Ishikawa (cell line): ENCODE measurements around the gene ORMDL2.

Experiments
- CEBPB ChIP-seq: IDR thresholded peaks from 2 replicates; pipeline ENCODE4 v1.6.1; 2012
- CREB1 ChIP-seq: IDR thresholded peaks from 2 replicates; pipeline ENCODE4 v1.6.1; 2012; ENCODE audit warnings: low read depth
- EGR1 ChIP-seq: IDR thresholded peaks from 2 replicates; pipeline ENCODE4 v1.6.1; 2012
- EP300 ChIP-seq: IDR thresholded peaks from 2 replicates; pipeline ENCODE4 v1.6.1; 2012; ENCODE audit warnings: borderline replicate concordance
- FOXM1 ChIP-seq: IDR thresholded peaks from 2 replicates; pipeline ENCODE4 v1.6.1; 2012; ENCODE audit warnings: low read depth, borderline replicate concordance
- MAX ChIP-seq: IDR thresholded peaks from 2 replicates; pipeline ENCODE4 v1.6.1; 2012
- NFIC ChIP-seq: IDR thresholded peaks from 2 replicates; pipeline ENCODE4 v1.6.1; 2012
- RAD21 ChIP-seq: IDR thresholded peaks from 2 replicates; pipeline ENCODE4 v1.6.1; 2012; ENCODE audit warnings: low read depth
- REST ChIP-seq: IDR thresholded peaks from 2 replicates; pipeline ENCODE4 v1.6.1; 2012; ENCODE audit warnings: low read depth, mild to moderate bottlenecking
- TAF1 ChIP-seq: IDR thresholded peaks from 2 replicates; pipeline ENCODE4 v1.6.1; 2012; ENCODE audit warnings: low read depth, mild to moderate bottlenecking
- TCF12 ChIP-seq: IDR thresholded peaks from 2 replicates; pipeline ENCODE4 v1.6.1; 2012; ENCODE audit warnings: low read depth
- TEAD4 ChIP-seq: IDR thresholded peaks from 2 replicates; pipeline ENCODE4 v1.6.1; 2012
- USF1 ChIP-seq: IDR thresholded peaks from 2 replicates; pipeline ENCODE4 v1.6.1; 2012
- YY1 ChIP-seq: IDR thresholded peaks from 2 replicates; pipeline ENCODE4 v1.6.1; 2012; ENCODE audit warnings: low read depth
- ZBTB7A ChIP-seq: IDR thresholded peaks from 2 replicates; pipeline ENCODE4 v1.6.1; 2012; ENCODE audit warnings: low read depth

ORMDL2 gene

GRCh38 chr12:55845785-55846496, 28.1 kb downstream of the ORMDL2 start:
- TF ChIP-seq REST (no peak), USF1 (no peak), ZBTB7A (no peak), EGR1 (no peak), RAD21 (no peak), CEBPB (no peak), NFIC (no peak), FOXM1 (no peak), TAF1 (no peak)

- TF ChIP-seq MAX (no peak), ZBTB7A (no peak), EGR1 (no peak), TAF1 (no peak), NFIC (no peak)
Measured at GRCh38 chr12:55847033-55847432, 29.2 kb downstream of the ORMDL2 start.

GRCh38 chr12:55847603-55848291, 29.9 kb downstream of the ORMDL2 start:
- TF ChIP-seq YY1 = no peak
- no peak for TF ChIP-seq RAD21
- TF ChIP-seq ZBTB7A = no peak
- TF ChIP-seq CEBPB = no peak
- TF ChIP-seq CREB1 = no peak
- no peak for TF ChIP-seq TCF12
- no peak for TF ChIP-seq EGR1
- no peak for TF ChIP-seq FOXM1
- TF ChIP-seq EP300 = no peak

GRCh38 chr12:55849616-55850343, 31.9 kb downstream of the ORMDL2 start:
- TF ChIP-seq TCF12 (no peak), MAX (no peak), USF1 (no peak), FOXM1 (no peak), CREB1 (no peak), ZBTB7A (no peak), NFIC (no peak), REST (no peak), EP300 (no peak), EGR1 (no peak), RAD21 (no peak), CEBPB (no peak), TAF1 (no peak)

- no peak for TF ChIP-seq FOXM1
- no peak for TF ChIP-seq TAF1
- TF ChIP-seq ZBTB7A = no peak
- TF ChIP-seq EP300 = no peak
- no peak for TF ChIP-seq USF1
- TF ChIP-seq REST = no peak
- TF ChIP-seq TEAD4 = no peak
- TF ChIP-seq RAD21 = no peak
- TF ChIP-seq TCF12 = no peak
- no peak for TF ChIP-seq CEBPB
Measured at GRCh38 chr12:55850401-55850800, 32.6 kb downstream of the ORMDL2 start.
